Endothelial cell (in vitro differentiated cells): ENCODE measurements around the gene CYP27C1. TPM values are rescaled to one million over a fixed set of nuclear protein-coding genes. Genes with fewer than 3 reads are reported as not detected.
"Not testable (repeated sequence)": the region's sequence is repeated elsewhere in the genome, so short reads cannot be mapped to it uniquely, and the experiment has no call there.

Experiments used
- DNase-seq: peaks from one replicate; pipeline ENCODE4 v3.0.0; 2021; ENCODE audit warnings: low spot score
- H3K27ac Mint-ChIP-seq: one replicate; pipeline ENCODE4 v1.8.0; 2021; ENCODE audit warnings: mixed read lengths, inconsistent platforms; ENCODE audit not compliant: unreplicated experiment
- H3K27me3 Mint-ChIP-seq: one replicate; pipeline ENCODE4 v1.8.0; 2021; ENCODE audit warnings: mild to moderate bottlenecking, moderate library complexity, mixed read lengths, inconsistent platforms; ENCODE audit not compliant: unreplicated experiment
- H3K36me3 Mint-ChIP-seq: one replicate; pipeline ENCODE4 v1.8.0; 2021; ENCODE audit warnings: mild to moderate bottlenecking, low read depth, mixed read lengths, inconsistent platforms; ENCODE audit not compliant: unreplicated experiment
- H3K4me1 Mint-ChIP-seq: one replicate; pipeline ENCODE4 v1.8.0; 2021; ENCODE audit warnings: mild to moderate bottlenecking, mixed read lengths, inconsistent platforms; ENCODE audit not compliant: unreplicated experiment
- H3K4me3 Mint-ChIP-seq: one replicate; pipeline ENCODE4 v1.8.0; 2021; ENCODE audit warnings: mild to moderate bottlenecking, mixed read lengths, inconsistent platforms; ENCODE audit not compliant: unreplicated experiment
- H3K9me3 Mint-ChIP-seq: one replicate; pipeline ENCODE4 v1.8.0; 2021; ENCODE audit warnings: mixed read lengths, inconsistent platforms; ENCODE audit not compliant: unreplicated experiment
- total RNA-seq: library from RNA; stranded (reverse); fragmentation: NEBNext Ultra II Directional; extraction: Animal tissue kit (Norgen Biotek cat#: 25700); gene quantifications from one replicate; pipeline ENCODE4 v1.2.1, GENCODE V29; 2021; ENCODE audit not compliant: unreplicated experiment
- TF ChIP-seq, protein P1 (sequence below): fragments of 200-600 bp; sonication (generic); IDR thresholded peaks from one replicate; pipeline ENCODE4 v1.5.0; 2021; ENCODE audit warnings: antibody characterized with exemption; ENCODE audit not compliant: unreplicated experiment

Gene CYP27C1
- total RNA-seq, 1 donor from 2014 or later: 6.4 TPM

DNA sequence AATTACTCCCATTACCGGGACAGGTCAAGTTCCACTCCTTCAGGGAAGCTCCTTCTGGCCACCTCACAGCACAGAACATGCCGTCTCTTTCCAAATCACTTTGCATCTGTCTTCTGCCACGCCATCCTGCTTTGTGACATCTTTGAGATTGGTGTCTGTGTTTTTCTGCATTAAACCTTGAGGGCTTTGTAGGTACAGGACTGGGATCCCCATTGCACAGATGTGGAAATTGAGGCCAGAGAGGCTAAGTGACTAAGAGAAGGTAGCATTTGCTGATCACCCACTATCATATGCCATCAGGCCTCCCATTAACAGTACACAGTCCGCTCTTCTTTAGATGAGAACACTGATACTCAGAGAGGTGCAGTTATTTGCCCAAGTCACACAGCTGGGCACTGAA, 9.5 kb upstream of the CYP27C1 start:
- Mint-ChIP-seq H3K4me3 (no peak overlapping the region), H3K4me1 (peaks cover 13% of the 10 kb centered on the region), H3K36me3 (no peaks in the 10 kb centered on the region), H3K9me3 (no peaks in the 10 kb centered on the region), H3K27ac (no peak overlapping the region), H3K27me3 (peaks cover 5% of the 10 kb centered on the region)
- TF ChIP-seq, protein P1, sequence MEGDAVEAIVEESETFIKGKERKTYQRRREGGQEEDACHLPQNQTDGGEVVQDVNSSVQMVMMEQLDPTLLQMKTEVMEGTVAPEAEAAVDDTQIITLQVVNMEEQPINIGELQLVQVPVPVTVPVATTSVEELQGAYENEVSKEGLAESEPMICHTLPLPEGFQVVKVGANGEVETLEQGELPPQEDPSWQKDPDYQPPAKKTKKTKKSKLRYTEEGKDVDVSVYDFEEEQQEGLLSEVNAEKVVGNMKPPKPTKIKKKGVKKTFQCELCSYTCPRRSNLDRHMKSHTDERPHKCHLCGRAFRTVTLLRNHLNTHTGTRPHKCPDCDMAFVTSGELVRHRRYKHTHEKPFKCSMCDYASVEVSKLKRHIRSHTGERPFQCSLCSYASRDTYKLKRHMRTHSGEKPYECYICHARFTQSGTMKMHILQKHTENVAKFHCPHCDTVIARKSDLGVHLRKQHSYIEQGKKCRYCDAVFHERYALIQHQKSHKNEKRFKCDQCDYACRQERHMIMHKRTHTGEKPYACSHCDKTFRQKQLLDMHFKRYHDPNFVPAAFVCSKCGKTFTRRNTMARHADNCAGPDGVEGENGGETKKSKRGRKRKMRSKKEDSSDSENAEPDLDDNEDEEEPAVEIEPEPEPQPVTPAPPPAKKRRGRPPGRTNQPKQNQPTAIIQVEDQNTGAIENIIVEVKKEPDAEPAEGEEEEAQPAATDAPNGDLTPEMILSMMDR: no peak
- DNase-seq: no peak

DNA sequence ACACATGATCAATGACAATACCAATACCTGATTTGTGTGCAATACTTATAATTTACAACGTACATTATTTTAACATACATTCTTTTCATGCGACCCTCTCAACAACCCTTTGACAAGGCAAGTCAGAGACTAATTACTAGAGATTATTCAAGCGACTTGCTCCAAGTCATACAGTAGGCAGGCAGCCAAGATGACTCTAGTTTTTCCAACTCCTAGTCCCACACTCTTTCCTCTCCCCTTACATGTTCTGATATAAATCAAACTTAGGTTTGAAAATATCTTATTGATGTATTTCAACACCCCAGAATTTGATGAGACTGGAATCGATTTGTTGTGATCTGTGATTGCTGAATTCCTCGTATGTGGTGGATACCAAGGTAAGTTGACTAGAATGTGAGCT, 8.0 kb upstream of the CYP27C1 start:
- Mint-ChIP-seq H3K4me3 (no peak overlapping the region), H3K27me3 (peaks cover 5% of the 10 kb centered on the region), H3K9me3 (no peaks in the 10 kb centered on the region), H3K4me1 (peaks cover 18% of the 10 kb centered on the region), H3K36me3 (no peaks in the 10 kb centered on the region), H3K27ac (no peak overlapping the region)
- TF ChIP-seq, protein P1: no peak
- no peak for DNase-seq

DNA sequence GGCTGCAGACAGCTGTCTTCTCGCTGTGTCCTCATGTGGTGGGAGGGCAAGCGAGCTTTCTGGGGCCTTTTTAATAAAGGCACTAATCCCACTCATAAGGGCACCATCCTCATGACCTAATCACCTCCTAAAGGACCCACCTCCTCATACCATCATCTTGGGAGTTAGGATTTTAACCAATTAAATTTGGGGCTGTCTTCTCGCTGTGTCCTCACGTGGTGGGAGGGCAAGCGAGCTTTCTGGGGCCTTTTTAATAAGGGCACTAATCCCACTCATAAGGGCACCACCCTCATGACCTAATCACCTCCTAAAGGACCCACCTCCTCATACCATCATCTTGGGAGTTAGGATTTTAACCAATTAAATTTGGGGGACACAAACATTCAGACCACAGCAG, 7.2 kb upstream of the CYP27C1 start:
- not testable (repeated sequence) for H3K36me3 Mint-ChIP-seq, H3K9me3 Mint-ChIP-seq, H3K27ac Mint-ChIP-seq, H3K4me3 Mint-ChIP-seq, H3K27me3 Mint-ChIP-seq, DNase-seq
- peaks cover 20% of the 10 kb centered on the region for H3K4me1 Mint-ChIP-seq

DNA sequence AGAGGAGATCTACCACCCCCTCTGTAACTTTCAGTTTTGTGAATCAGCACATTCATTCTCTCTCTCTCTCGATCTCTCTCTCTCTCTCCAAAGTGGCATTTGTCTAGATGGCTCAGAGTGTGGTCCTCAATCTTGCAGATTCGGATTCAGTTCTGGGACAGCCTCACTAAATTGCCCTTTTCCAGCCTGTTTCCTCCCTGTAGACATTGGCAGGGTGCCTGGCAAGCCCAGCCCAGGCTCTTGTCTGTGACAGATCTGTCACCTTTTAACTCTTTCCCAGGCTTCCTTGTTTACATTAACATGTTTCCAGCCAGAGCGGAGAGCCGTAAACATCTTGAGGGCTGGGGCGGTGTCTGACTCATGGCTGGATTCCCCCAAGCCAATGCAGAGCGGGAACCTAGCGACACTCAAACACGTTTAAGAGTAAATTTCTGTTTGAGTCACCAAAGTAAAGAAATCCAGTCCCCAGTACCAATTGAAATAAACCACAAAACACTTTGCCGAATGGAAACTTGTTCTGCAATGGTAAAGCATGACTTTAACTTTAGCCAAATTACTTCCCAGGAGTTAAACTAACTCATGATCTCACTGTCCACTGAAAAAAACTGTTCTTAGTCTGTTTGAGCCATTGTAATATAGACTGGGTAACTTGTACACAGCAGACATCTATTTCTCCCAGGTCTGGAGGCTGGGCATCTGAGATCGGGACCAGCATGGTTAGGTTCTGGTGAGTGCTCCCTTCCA, 6.6 kb upstream of the CYP27C1 start:
- Mint-ChIP-seq H3K36me3 (no peaks in the 10 kb centered on the region), H3K4me3 (no peak overlapping the region), H3K27me3 (peaks cover 4% of the 10 kb centered on the region), H3K27ac (no peak overlapping the region), H3K4me1 (peaks cover 20% of the 10 kb centered on the region), H3K9me3 (no peaks in the 10 kb centered on the region)
- no peak for DNase-seq
- TF ChIP-seq, protein P1: no peak

DNA sequence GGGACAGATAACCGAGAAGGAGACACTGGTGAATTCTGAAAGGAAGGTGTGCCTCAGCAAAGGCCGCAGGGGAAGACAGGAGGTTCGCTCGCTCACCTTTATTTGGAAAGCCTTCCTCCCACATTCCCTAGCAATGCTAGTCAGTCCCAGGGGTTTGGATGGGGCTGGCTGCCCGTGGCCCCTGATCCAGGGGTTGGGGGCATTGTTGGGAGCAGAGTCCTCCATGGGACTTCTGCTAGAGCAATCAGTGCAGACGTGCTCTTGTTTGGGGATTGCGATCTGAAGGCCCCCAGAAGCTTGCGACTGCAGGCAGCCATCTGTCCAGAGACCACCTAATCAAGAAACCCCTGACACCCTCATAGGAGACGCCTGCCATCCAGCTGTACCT, 6.0 kb upstream of the CYP27C1 start:
- TF ChIP-seq, protein P1: no peak
- Mint-ChIP-seq H3K9me3 (no peaks in the 10 kb centered on the region), H3K4me1 (peaks cover 20% of the 10 kb centered on the region), H3K27ac (no peak overlapping the region), H3K4me3 (no peak overlapping the region), H3K36me3 (no peaks in the 10 kb centered on the region), H3K27me3 (peaks cover 4% of the 10 kb centered on the region)
- no peak for DNase-seq
